Endothelial cell of umbilical vein (primary cell): ENCODE data around the gene PTPN14.

Experiments used
- EZH2 ChIP-seq: IDR thresholded peaks from 2 replicates; pipeline ENCODE4 v1.6.1; 2012; ENCODE audit warnings: borderline replicate concordance, low read depth, mild to moderate bottlenecking, moderate library complexity, low read length, inconsistent platforms; ENCODE audit not compliant: severe bottlenecking
- GATA2 ChIP-seq: IDR thresholded peaks from 2 replicates; pipeline ENCODE4 v1.7.0; 2011; ENCODE audit warnings: low read depth, mild to moderate bottlenecking, moderate library complexity, mixed read lengths, low read length; ENCODE audit not compliant: insufficient read length, insufficient read depth
- JUN ChIP-seq: IDR thresholded peaks from 2 replicates; pipeline ENCODE4 v1.6.1; 2011; ENCODE audit warnings: borderline replicate concordance, low read depth; ENCODE audit not compliant: insufficient read length, insufficient read depth
- MYC ChIP-seq: IDR thresholded peaks from one replicate; pipeline ENCODE4 v1.6.1; 2011; ENCODE audit warnings: mild to moderate bottlenecking, low read depth, low read length
- POLR2A ChIP-seq: IDR thresholded peaks from 2 replicates; pipeline ENCODE4 v1.6.1; 2012; ENCODE audit warnings: low read depth, mild to moderate bottlenecking, control low read depth, low read length
- POLR2AphosphoS5 ChIP-seq: IDR thresholded peaks from 2 replicates; pipeline ENCODE4 v1.6.1; 2012; ENCODE audit warnings: low read depth, mild to moderate bottlenecking, control low read depth, low read length, moderate library complexity; ENCODE audit not compliant: insufficient read depth
- TF ChIP-seq, protein P1 (sequence below), 2 donors: IDR thresholded peaks; 1 replicate in 1 of 2; 2 replicates in 1 of 2; pipeline ENCODE4 v1.5.1; 2011; ENCODE audit warnings: low read length in 2 of 2, mild to moderate bottlenecking in 2 of 2, moderate library complexity in 2 of 2, control low read depth in 1 of 2, inconsistent platforms in 1 of 2, low read depth in 1 of 2; ENCODE audit not compliant: insufficient read depth in 1 of 2; ENCODE audit errors: extremely low read depth in 1 of 2

- TF ChIP-seq, protein P1, sequence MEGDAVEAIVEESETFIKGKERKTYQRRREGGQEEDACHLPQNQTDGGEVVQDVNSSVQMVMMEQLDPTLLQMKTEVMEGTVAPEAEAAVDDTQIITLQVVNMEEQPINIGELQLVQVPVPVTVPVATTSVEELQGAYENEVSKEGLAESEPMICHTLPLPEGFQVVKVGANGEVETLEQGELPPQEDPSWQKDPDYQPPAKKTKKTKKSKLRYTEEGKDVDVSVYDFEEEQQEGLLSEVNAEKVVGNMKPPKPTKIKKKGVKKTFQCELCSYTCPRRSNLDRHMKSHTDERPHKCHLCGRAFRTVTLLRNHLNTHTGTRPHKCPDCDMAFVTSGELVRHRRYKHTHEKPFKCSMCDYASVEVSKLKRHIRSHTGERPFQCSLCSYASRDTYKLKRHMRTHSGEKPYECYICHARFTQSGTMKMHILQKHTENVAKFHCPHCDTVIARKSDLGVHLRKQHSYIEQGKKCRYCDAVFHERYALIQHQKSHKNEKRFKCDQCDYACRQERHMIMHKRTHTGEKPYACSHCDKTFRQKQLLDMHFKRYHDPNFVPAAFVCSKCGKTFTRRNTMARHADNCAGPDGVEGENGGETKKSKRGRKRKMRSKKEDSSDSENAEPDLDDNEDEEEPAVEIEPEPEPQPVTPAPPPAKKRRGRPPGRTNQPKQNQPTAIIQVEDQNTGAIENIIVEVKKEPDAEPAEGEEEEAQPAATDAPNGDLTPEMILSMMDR (IDR thresholded peaks at IDR 0.05; ENCODE audit: extremely low read depth in 1 of 2, insufficient read depth in 1 of 2, low read depth in 1 of 2, low read length in 2 of 2) = no peak
- TF ChIP-seq EZH2 (no peak), POLR2AphosphoS5 (no peak), POLR2A (no peak), JUN (no peak), MYC (no peak), GATA2 (no peak)
Observed at GRCh38 chr1:214542275-214543199, 8.9 kb downstream of the PTPN14 start.
